DND-41 (cell line): ENCODE data around the gene APOL3.

Experiments
- ATAC-seq: fragments of 200-7000 bp; cut with Tn5 transposase; 3 replicates; pipeline ENCODE4 v1.9.1; 2021; ENCODE audit warnings: low read depth; ENCODE audit not compliant: insufficient read depth
- DNase-seq: peaks from one replicate; pipeline ENCODE4 v3.0.0-alpha.2; 2020
- H2AFZ ChIP-seq: 2 replicates; pipeline ENCODE4 v1.6.0; 2012; ENCODE audit warnings: low read depth, low read length
- H3K27ac ChIP-seq: 2 replicates; pipeline ENCODE4 v1.5.1; 2012; ENCODE audit warnings: low read length, inconsistent platforms
- H3K27me3 ChIP-seq: fragments of 200-600 bp; sonication (generic); 2 replicates; pipeline ENCODE4 v1.6.0; 2012; ENCODE audit warnings: low read length, mild to moderate bottlenecking, inconsistent platforms; ENCODE audit not compliant: insufficient read depth, poor library complexity
- H3K36me3 ChIP-seq: 2 replicates; pipeline ENCODE4 v1.5.1; 2012; ENCODE audit warnings: low read length, inconsistent platforms; ENCODE audit not compliant: insufficient read depth
- H3K4me1 ChIP-seq: 2 replicates; pipeline ENCODE4 v1.5.1; 2012; ENCODE audit warnings: mild to moderate bottlenecking, low read length; ENCODE audit not compliant: insufficient read depth
- H3K4me2 ChIP-seq: 2 replicates; pipeline ENCODE4 v1.6.0; 2012; ENCODE audit warnings: mild to moderate bottlenecking, moderate library complexity, low read length, inconsistent platforms; ENCODE audit not compliant: insufficient read depth
- H3K4me3 ChIP-seq, 2 experiments: fragments of 200-600 bp in 1 of 2; shearing (Covaris generic) in 1 of 2; 2 replicates each; pipeline ENCODE4 v1.5.1; 2012 to 2016; ENCODE audit warnings: inconsistent platforms in 2 of 2, low read length in 2 of 2, mild to moderate bottlenecking in 2 of 2, low read depth in 1 of 2, moderate library complexity in 1 of 2
- H3K79me2 ChIP-seq: 2 replicates; pipeline ENCODE4 v1.6.0; 2012; ENCODE audit warnings: low read length, inconsistent platforms; ENCODE audit not compliant: insufficient read depth
- H3K9ac ChIP-seq: 2 replicates; pipeline ENCODE4 v1.6.0; 2012; ENCODE audit warnings: low read depth, mild to moderate bottlenecking, inconsistent platforms, low read length, moderate library complexity
- H3K9me3 ChIP-seq: 2 replicates; pipeline ENCODE4 v1.5.1; 2012; ENCODE audit warnings: low read length, moderate library complexity, mild to moderate bottlenecking, inconsistent platforms; ENCODE audit not compliant: insufficient read depth, severe bottlenecking
- H4K20me1 ChIP-seq: 2 replicates; pipeline ENCODE4 v1.6.0; 2012; ENCODE audit warnings: low read length; ENCODE audit not compliant: insufficient read depth
- EZH2 ChIP-seq: IDR thresholded peaks from 3 replicates; pipeline ENCODE4 v1.6.1; 2012; ENCODE audit warnings: borderline replicate concordance, low read depth, mild to moderate bottlenecking, moderate library complexity, low read length, inconsistent platforms; ENCODE audit not compliant: severe bottlenecking
- TF ChIP-seq, protein P1 (sequence below): IDR thresholded peaks from 2 replicates; pipeline ENCODE4 v1.5.1; 2012; ENCODE audit warnings: borderline replicate concordance, low read length, moderate library complexity, mild to moderate bottlenecking; ENCODE audit not compliant: poor library complexity, severe bottlenecking; ENCODE audit errors: extremely low read depth

APOL3 gene

DNA sequence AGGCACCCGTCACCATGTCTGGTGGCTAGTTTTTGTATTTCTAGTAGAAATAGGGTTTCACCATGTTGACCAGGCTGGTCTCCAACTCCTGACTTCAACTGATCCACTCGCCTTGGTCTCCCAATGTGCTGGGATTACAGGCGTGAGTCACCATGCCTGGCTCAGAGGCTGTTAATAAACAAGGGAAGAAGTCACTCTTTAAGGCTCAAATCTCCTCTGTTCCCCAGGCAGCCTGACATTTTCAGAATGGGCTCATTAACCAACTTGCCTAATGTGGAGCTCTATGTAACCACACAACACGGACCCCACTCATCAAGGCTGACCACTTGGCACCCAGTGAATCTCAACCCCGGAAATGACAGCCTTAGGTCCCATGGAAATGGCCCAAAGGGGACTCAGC is 24.1 kb downstream of the APOL3 start:
- TF ChIP-seq, protein P1, sequence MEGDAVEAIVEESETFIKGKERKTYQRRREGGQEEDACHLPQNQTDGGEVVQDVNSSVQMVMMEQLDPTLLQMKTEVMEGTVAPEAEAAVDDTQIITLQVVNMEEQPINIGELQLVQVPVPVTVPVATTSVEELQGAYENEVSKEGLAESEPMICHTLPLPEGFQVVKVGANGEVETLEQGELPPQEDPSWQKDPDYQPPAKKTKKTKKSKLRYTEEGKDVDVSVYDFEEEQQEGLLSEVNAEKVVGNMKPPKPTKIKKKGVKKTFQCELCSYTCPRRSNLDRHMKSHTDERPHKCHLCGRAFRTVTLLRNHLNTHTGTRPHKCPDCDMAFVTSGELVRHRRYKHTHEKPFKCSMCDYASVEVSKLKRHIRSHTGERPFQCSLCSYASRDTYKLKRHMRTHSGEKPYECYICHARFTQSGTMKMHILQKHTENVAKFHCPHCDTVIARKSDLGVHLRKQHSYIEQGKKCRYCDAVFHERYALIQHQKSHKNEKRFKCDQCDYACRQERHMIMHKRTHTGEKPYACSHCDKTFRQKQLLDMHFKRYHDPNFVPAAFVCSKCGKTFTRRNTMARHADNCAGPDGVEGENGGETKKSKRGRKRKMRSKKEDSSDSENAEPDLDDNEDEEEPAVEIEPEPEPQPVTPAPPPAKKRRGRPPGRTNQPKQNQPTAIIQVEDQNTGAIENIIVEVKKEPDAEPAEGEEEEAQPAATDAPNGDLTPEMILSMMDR = no peak
- TF ChIP-seq EZH2 = no peak
- Histone ChIP-seq H3K27ac (no peak overlapping the region), H3K4me3 (no peak overlapping the region), H4K20me1 (no peaks in the 10 kb centered on the region), H3K9ac (no peak overlapping the region), H3K4me2 (no peak overlapping the region), H3K36me3 (peaks cover 7% of the 10 kb centered on the region), H3K9me3 (no peaks in the 10 kb centered on the region), H3K4me1 (no peaks in the 10 kb centered on the region), H2AFZ (no peak overlapping the region), H3K79me2 (no peaks in the 10 kb centered on the region), H3K27me3 (no peaks in the 10 kb centered on the region)
- DNase-seq (no peak), ATAC-seq (no peak)

DNA sequence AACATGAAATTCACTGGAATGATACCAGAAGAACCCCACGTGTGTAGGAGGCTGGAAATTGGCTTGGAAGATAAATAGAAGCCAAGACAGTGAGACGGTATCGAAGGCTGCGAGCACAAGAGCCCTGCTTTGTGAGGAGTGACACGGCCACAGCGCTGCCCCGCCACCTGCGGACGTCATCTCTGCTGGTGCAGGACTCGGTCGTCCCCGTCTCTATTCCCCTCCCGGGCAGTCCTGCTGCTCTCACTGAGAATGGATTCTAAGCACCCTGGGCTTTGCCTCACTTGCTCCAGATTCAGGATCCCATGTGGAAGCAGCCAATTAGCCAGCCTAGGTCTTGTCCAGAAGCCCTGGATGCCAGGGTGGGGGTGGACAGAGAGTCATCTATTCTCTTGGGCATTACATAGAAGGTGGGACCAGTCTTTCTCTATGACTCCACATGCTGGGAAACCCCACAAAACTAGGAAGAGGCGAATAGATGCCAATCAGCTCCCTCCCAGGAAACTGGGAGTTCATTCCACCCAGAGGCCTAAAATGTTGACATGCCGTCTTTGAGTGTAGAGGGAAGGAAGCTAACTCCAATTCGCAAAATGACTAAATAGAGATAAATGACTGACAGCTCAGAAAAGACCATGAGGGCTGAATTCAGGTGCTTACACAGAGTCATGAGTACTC is 25.1 kb downstream of the APOL3 start:
- no peak for ATAC-seq
- no peak for DNase-seq
- no peak overlapping the region for H2AFZ ChIP-seq

DNA sequence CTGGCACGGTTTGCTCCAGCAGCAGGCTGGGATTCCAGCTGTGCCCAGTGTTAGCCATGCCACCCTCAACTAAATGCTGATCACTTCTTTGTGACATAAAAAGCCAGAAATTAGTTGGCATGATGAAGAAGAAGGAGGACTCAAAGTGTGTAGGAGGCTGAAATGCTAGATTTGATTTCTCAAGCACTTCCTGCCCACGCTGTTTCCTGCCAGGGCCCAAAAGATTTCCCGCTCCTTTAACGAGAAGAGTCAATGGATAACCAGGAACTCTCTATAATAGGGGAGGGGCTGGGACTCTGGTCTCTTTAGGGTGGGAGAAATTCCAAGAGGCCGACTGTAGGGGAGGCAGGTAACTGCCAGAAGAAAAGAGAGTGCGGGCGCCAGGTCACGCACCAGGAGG is 26.4 kb downstream of the APOL3 start:
- Histone ChIP-seq H3K9me3 (no peaks in the 10 kb centered on the region), H3K4me1 (no peaks in the 10 kb centered on the region), H3K27me3 (no peaks in the 10 kb centered on the region), H3K4me2 (no peak overlapping the region), H2AFZ (no peak overlapping the region), H3K27ac (no peak overlapping the region), H3K79me2 (no peaks in the 10 kb centered on the region), H3K36me3 (no peaks in the 10 kb centered on the region), H3K9ac (no peak overlapping the region), H3K4me3 (no peak overlapping the region), H4K20me1 (no peaks in the 10 kb centered on the region)
- no peak for TF ChIP-seq EZH2
- TF ChIP-seq, protein P1 = no peak
- ATAC-seq = no peak
- no peak for DNase-seq

More for the DNA sequence above, 25.1 kb downstream of the APOL3 start:
- H3K4me2 ChIP-seq = no peak overlapping the region
- no peaks in the 10 kb centered on the region for H3K4me1 ChIP-seq
- no peak overlapping the region for H3K27ac ChIP-seq
- no peak overlapping the region for H3K4me3 ChIP-seq
- no peaks in the 10 kb centered on the region for H3K27me3 ChIP-seq
- no peak for TF ChIP-seq EZH2
- TF ChIP-seq, protein P1 = no peak
- H4K20me1 ChIP-seq = no peaks in the 10 kb centered on the region
- no peaks in the 10 kb centered on the region for H3K9me3 ChIP-seq
- H3K9ac ChIP-seq = no peak overlapping the region
- H3K79me2 ChIP-seq = no peaks in the 10 kb centered on the region
- no peaks in the 10 kb centered on the region for H3K36me3 ChIP-seq

DNA sequence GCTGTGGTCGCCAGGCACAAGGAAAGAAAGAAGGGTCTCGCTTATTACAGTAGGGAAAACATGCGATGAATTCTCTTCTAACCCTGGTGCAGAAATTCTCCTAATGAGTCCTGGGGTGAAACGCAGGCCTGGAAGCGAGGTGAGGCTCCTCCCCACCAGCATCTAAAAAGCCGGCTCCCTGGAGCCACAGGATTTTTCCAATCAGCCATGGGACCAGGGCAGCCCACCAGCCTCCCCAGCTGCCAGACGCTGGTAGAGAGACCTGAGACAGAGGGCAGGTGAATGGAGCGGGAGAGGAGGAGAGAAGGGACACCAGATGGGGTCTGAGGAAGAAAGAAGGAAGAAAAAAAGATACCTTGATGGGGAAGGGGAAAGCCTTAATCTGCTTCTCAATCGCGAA is 28.6 kb downstream of the APOL3 start:
- ATAC-seq (no peak), DNase-seq (no peak)
- H3K27ac ChIP-seq = no peak overlapping the region
- no peaks in the 10 kb centered on the region for H4K20me1 ChIP-seq
- H3K9me3 ChIP-seq = no peaks in the 10 kb centered on the region
- no peaks in the 10 kb centered on the region for H3K79me2 ChIP-seq
- H3K36me3 ChIP-seq = no peaks in the 10 kb centered on the region
- H2AFZ ChIP-seq = no peak overlapping the region
- H3K4me3 ChIP-seq = no peak overlapping the region
- H3K4me2 ChIP-seq = no peak overlapping the region
- TF ChIP-seq, protein P1 = no peak
- no peaks in the 10 kb centered on the region for H3K4me1 ChIP-seq
- no peak overlapping the region for H3K9ac ChIP-seq
- H3K27me3 ChIP-seq = no peaks in the 10 kb centered on the region
